GM10266 (cell line): ENCODE measurements around the gene PKDCC.

Experiments
- DNase-seq: peaks from one replicate; pipeline ENCODE4 v3.0.0; 2012; ENCODE audit errors: extremely low spot score
- TF ChIP-seq, protein P1 (sequence below): IDR thresholded peaks from 2 replicates; pipeline ENCODE4 v1.5.1; 2012; ENCODE audit warnings: mild to moderate bottlenecking, low read depth; ENCODE audit not compliant: control insufficient read depth, insufficient read depth; ENCODE audit errors: missing control alignments

PKDCC gene, protein sequence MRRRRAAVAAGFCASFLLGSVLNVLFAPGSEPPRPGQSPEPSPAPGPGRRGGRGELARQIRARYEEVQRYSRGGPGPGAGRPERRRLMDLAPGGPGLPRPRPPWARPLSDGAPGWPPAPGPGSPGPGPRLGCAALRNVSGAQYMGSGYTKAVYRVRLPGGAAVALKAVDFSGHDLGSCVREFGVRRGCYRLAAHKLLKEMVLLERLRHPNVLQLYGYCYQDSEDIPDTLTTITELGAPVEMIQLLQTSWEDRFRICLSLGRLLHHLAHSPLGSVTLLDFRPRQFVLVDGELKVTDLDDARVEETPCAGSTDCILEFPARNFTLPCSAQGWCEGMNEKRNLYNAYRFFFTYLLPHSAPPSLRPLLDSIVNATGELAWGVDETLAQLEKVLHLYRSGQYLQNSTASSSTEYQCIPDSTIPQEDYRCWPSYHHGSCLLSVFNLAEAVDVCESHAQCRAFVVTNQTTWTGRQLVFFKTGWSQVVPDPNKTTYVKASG

DNA sequence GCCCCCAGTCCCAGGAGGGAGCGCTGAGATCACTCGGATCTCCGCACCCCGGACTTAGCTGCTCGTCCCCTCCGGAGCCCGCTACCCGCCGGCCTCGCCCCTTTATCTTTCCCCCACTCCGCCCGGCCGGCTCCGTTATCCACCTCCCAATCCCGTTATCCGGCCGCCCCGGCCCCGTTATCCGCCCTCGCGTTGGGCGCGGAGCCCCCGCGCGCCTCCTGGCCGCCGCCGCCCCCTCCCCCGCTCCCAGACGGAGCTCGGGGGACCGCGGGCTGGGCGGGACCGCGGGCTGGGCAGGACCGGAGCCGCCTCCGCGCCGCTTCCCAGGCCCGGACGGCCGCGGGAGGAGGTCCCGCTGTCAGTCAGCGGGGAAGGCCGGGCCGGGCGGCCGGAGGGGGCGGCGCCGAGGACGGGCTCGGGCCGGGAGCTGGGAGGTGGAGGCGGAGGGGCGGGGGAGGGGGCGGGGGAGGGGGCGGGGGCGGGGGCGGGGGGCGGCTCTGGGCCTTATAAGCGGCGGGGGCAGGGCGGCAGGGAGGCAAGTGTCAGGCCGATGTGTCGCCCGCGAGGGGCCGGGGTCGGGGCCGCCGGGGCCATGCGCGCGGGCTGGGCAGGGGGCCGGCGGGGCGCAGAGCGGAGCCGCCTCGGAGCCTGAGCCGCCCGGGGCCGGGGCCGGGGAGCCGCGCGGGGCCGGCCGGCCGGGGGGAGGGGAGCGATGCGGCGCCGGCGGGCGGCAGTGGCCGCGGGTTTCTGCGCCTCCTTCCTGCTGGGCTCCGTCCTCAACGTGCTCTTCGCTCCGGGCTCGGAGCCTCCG, at the start of gene PKDCC:
TSS of gene PKDCC (plus strand) at position 534 of the 811 bp plus-strand sequence. CDS start at position 713, 179 bp downstream.
- DNase-seq: peak; percentile 93
- TF ChIP-seq, protein P1, sequence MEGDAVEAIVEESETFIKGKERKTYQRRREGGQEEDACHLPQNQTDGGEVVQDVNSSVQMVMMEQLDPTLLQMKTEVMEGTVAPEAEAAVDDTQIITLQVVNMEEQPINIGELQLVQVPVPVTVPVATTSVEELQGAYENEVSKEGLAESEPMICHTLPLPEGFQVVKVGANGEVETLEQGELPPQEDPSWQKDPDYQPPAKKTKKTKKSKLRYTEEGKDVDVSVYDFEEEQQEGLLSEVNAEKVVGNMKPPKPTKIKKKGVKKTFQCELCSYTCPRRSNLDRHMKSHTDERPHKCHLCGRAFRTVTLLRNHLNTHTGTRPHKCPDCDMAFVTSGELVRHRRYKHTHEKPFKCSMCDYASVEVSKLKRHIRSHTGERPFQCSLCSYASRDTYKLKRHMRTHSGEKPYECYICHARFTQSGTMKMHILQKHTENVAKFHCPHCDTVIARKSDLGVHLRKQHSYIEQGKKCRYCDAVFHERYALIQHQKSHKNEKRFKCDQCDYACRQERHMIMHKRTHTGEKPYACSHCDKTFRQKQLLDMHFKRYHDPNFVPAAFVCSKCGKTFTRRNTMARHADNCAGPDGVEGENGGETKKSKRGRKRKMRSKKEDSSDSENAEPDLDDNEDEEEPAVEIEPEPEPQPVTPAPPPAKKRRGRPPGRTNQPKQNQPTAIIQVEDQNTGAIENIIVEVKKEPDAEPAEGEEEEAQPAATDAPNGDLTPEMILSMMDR: no peak

DNA sequence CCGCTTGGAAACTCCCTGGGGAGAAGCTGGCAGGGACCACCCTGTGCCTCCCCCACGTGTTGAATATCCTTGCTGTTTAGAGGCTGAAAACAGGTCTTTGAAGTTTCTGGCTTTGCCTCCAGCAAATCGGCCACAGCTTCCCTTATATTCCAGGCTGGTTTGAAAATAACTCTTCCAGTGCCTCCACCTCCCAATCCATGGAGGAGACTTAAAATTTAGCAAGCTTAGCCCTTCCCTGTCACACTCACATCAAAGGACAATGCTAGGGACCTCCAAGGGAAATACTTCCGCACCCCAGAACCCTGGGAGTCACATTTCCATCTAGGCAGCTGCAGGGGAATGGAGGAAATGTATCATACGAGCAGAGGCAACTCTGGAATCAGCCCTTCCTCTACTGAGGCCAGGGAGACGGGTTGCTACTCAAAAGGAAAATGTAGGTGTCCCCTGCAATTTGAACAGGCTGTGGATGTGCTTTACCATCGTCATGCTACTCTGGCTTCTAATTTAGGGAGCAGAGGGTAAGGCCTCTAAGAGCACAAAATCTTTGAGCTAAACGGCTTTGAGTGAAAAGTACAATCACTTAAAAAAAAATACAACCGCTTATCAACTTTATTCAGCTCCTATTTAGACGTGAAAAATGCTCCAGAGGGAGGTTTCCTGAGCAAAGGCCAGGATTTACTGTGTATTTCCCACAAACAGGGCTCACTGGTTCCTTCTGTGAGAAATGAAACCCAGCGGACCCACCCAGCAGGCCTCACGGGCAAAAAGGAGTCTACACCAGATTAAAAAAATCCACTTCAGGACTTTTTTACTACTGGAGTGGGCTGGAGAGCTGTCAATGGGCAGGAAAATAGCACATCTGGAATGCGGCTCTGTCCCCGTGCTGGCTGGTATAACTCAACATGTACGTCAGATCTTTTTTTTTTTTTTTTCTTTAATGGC, 49.4 kb upstream of the PKDCC start:
- no peak for DNase-seq
- TF ChIP-seq, protein P1: no peak

DNA sequence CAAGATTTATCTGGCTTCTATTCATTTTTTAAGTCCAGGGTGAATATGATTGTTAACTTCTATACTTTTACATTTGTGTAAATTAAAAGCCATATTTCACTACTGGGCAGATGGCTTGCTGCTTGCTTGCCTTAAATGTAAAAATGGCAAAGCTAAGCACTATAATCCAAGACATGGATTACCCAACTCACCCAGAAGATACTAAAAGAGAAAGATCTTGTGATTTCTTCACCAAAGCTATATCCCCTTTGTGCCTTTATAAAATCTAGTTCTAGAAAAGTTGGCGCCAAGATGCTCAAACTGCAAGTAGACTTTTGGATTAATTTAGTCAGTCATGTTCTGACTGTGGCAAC, 48.7 kb upstream of the PKDCC start:
- no peak for DNase-seq
- TF ChIP-seq, protein P1: no peak

DNA sequence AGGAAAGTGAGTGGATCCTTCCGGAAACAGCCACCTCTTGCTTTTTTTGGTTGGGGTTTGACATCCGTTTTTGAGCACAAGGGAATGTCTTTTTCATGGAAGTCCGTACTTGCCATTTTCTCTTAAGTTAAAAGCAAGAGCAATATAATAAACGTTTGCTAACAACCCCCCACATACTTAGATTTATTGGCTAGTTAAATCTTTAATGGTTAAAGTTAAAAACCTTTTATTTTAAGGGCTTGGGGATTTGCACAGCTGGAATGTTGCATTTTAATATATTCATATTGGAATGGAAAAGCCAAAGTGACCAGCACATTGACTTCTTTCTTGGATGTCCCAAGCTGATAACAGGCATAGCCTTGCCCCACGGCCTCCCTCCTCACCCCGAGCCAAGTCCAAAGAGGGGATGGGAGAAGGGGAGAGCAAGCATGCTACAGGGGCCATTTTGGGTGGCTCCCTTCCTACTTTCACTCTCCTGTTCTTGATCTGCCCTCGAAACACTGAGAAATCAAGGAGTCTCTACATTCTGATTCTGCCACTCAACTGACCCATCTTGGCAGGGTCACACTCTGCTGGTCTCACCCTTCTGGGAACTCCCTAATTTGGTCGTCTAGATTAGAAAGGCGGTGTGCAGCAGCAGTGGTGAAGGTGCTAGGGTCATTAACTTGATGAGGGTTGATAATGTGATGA, 48.1 kb upstream of the PKDCC start:
- no peak for DNase-seq
- TF ChIP-seq, protein P1: no peak

DNA sequence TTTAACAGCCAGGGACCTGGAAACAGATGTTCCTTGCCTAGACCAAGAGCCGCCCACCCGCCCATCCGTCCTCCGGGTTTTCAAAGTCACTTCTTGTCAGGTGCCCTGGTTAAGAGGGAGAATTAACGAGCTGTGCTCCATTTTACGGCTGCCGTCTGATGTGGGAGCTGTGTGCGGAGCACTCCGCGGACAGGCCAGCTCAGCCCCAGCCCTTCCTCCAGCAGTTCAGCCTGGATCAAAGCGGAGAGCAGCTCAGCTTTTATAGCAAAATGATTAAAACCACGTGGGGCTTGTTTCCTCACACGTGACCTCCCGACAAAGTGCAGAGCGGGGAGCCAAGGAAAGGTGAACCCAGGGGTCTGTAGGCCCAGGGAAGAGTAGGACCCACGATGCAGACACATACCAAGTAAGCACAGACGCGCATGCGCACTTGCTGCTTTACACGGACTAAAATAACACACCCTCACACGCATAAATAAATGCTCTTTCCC, 46.1 kb upstream of the PKDCC start:
- no peak for DNase-seq
- TF ChIP-seq, protein P1: no peak

DNA sequence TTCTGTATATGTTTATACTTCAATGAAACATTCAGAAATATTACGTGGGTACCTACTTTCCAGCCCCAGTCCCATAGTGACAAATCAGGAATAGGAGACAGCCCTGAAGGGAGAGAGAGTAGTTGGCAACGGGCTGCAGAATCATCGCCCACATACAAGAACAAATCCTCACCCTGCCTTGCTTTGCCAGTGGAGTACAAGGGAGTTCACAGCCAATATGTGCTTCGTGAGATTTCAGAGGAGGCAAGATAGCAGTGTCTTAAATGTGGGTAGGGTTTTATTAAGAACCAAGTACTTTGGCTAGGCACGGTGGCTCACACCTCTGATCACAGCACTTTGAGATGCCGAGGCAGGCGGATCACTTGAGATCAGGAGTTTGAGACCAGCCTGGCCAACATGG, 40.3 kb upstream of the PKDCC start:
- TF ChIP-seq, protein P1: no peak
- DNase-seq: no peak
